HCT116 (cell line): ENCODE data around the gene TCTA. TPM values are rescaled to one million over a fixed set of nuclear protein-coding genes. Genes with fewer than 3 reads are reported as not detected.
A peak's percentile ranks its signal among the peaks of the same experiment; 100 is the strongest.

Source experiments
- ATAC-seq: fragments of 200-7000 bp; cut with Tn5 transposase; 2 replicates; pipeline ENCODE4 v1.9.1; 2020; ENCODE audit warnings: mild to moderate bottlenecking, moderate library complexity
- BruUV-seq: library from RNA; stranded (reverse); fragments of 400-500 nt; replicated peaks from 2 replicates; lab custom pipeline; 2021; lab: Mats Ljungman, UMichigan
- CTCF ChIA-PET: fragments of 300-600 bp; sonication (Branson Sonifier 250); formaldehyde crosslinking; loops from one replicate; lab custom pipeline; 2021; ENCODE audit warnings: antibody characterized with exemption; lab: Charles Lee
- POLR2A ChIA-PET: fragments of 300-600, 350-600 bp; sonication (Branson Sonifier 250); formaldehyde crosslinking; loops from one replicate; lab custom pipeline; 2021; ENCODE audit warnings: antibody characterized with exemption; lab: Charles Lee
- RAD21 ChIA-PET, 2 experiments: fragments of 300-600 bp; sonication (Branson Sonifier 250); formaldehyde crosslinking; loops; one replicate each; lab custom pipeline; 2023; ENCODE audit warnings: low total read pairs in 2 of 2; ENCODE audit not compliant: uncharacterized antibody in 2 of 2, unreplicated experiment in 2 of 2, low non-redundant PET in 1 of 2; lab: Charles Lee
- DNase-seq: peaks from one replicate; pipeline ENCODE4 v3.0.0-alpha.2; 2010; ENCODE audit warnings: low read depth, low spot score
- H2AFZ ChIP-seq: fragments of 200-600 bp; shearing (Covaris generic), sonication (generic); 2 replicates; pipeline ENCODE4 v1.6.1; 2017; ENCODE audit warnings: low read depth, mixed run types, mixed read lengths, antibody characterized with exemption, low read length; ENCODE audit not compliant: poor library complexity, severe bottlenecking
- H3K27ac ChIP-seq: 2 replicates; pipeline ENCODE4 v1.5.1; 2012; ENCODE audit warnings: low read depth, low read length
- H3K27me3 ChIP-seq: fragments of 200-600 bp; sonication (generic); 2 replicates; pipeline ENCODE4 v1.6.1; 2016; ENCODE audit warnings: mixed run types, low read length, mixed read lengths; ENCODE audit not compliant: insufficient read depth
- H3K36me3 ChIP-seq, 2 experiments: fragments of 200-500 bp in 1 of 2; fragments of 200-600 bp in 1 of 2; sonication (Bioruptor generic) in 1 of 2; sonication (generic) in 1 of 2; 2 replicates each; pipeline versions ENCODE4 v1.5.1 to v1.6.1; 2014 to 2016; ENCODE audit warnings: low read length in 2 of 2, inconsistent platforms in 1 of 2, mixed read lengths in 1 of 2, mixed run types in 1 of 2; ENCODE audit not compliant: insufficient read depth in 2 of 2, control insufficient read depth in 1 of 2
- H3K4me1 ChIP-seq, 2 experiments: fragments of 200-600 bp in 1 of 2; sonication (generic) in 1 of 2; 2 replicates each; pipeline versions ENCODE4 v1.5.1 to v1.6.1; 2012 to 2017; ENCODE audit warnings: low read length in 2 of 2, inconsistent platforms in 1 of 2, mild to moderate bottlenecking in 1 of 2, mixed read lengths in 1 of 2, mixed run types in 1 of 2, moderate library complexity in 1 of 2; ENCODE audit not compliant: insufficient read depth in 2 of 2, control insufficient read depth in 1 of 2
- H3K4me2 ChIP-seq: fragments of 200-600 bp; sonication (generic); 2 replicates; pipeline ENCODE4 v1.6.1; 2017; ENCODE audit warnings: mixed run types, low read length, mixed read lengths
- H3K4me3 ChIP-seq, 2 experiments: fragments of 200-600 bp in 1 of 2; sonication (generic) in 1 of 2; replicated peaks in 1 of 2; 2 replicates each; pipeline ENCODE4 v1.5.1; 2011 to 2016; ENCODE audit warnings: low read length in 2 of 2, control low read depth in 1 of 2, low read depth in 1 of 2, mild to moderate bottlenecking in 1 of 2, mixed read lengths in 1 of 2, mixed run types in 1 of 2
- H3K79me2 ChIP-seq: fragments of 200-600 bp; sonication (generic); 2 replicates; pipeline ENCODE4 v1.6.1; 2017; ENCODE audit warnings: mild to moderate bottlenecking, mixed run types, low read length, moderate library complexity, mixed read lengths; ENCODE audit not compliant: insufficient read depth
- H3K9ac ChIP-seq: fragments of 200-600 bp; sonication (generic); 2 replicates; pipeline ENCODE4 v1.6.1; 2016; ENCODE audit warnings: low read length, mixed read lengths
- H3K9me2 ChIP-seq: fragments of 200-600 bp; sonication (generic), shearing (Covaris generic); 2 replicates; pipeline ENCODE4 v1.6.1; 2017; ENCODE audit warnings: mixed run types, mild to moderate bottlenecking, moderate library complexity; ENCODE audit not compliant: insufficient read depth
- H3K9me3 ChIP-seq, 2 experiments: fragments of 200-500 bp in 1 of 2; fragments of 200-600 bp in 1 of 2; sonication (Bioruptor generic) in 1 of 2; sonication (generic) in 1 of 2; 2 replicates each; pipeline ENCODE4 v1.6.1; 2014 to 2017; ENCODE audit warnings: low read length in 2 of 2, mixed read lengths in 2 of 2, inconsistent platforms in 1 of 2, low read depth in 1 of 2, mild to moderate bottlenecking in 1 of 2, mixed run types in 1 of 2, moderate library complexity in 1 of 2; ENCODE audit not compliant: control insufficient read depth in 1 of 2, insufficient read depth in 1 of 2
- H4K20me1 ChIP-seq: fragments of 200-600 bp; sonication (generic), shearing (Covaris generic); 2 replicates; pipeline ENCODE4 v1.6.1; 2017; ENCODE audit warnings: mixed run types, mild to moderate bottlenecking, moderate library complexity; ENCODE audit not compliant: insufficient read depth
- ATF3 ChIP-seq: IDR thresholded peaks from 2 replicates; pipeline ENCODE4 v1.6.1; 2012
- CBX3 ChIP-seq: IDR thresholded peaks from 2 replicates; pipeline ENCODE4 v1.6.1; 2012; ENCODE audit warnings: low read depth
- CEBPB ChIP-seq: IDR thresholded peaks from 2 replicates; pipeline ENCODE4 v1.6.1; 2012; ENCODE audit warnings: low read depth
- CTCF ChIP-seq, 3 experiments: fragments of 200-600 bp in 1 of 3; sonication (generic) in 1 of 3; IDR thresholded peaks in 2 of 3; conservative IDR thresholded peaks in 1 of 3; 2 replicates each; pipeline ENCODE4 v1.5.1; 2012 to 2017; ENCODE audit warnings: low read depth in 2 of 3, low read length in 2 of 3, antibody characterized with exemption in 1 of 3, borderline replicate concordance in 1 of 3, control low read depth in 1 of 3, mild to moderate bottlenecking in 1 of 3, mixed read lengths in 1 of 3, mixed run types in 1 of 3, moderate library complexity in 1 of 3; ENCODE audit not compliant: insufficient read depth in 1 of 3
- ELF1 ChIP-seq: IDR thresholded peaks from 2 replicates; pipeline ENCODE4 v1.6.1; 2012; ENCODE audit warnings: low read depth, borderline replicate concordance
- EZH2 ChIP-seq: fragments of 200-600 bp; sonication (generic); IDR thresholded peaks from 2 replicates; pipeline ENCODE4 v1.6.1; 2017; ENCODE audit warnings: antibody characterized with exemption, mixed run types
- FOSL1 ChIP-seq: IDR thresholded peaks from 2 replicates; pipeline ENCODE4 v1.6.1; 2012; ENCODE audit warnings: low read depth
- JUND ChIP-seq: IDR thresholded peaks from 2 replicates; pipeline ENCODE4 v1.6.1; 2012
- POLR2A ChIP-seq: IDR thresholded peaks from 2 replicates; pipeline ENCODE4 v1.7.0; 2011; ENCODE audit warnings: borderline replicate concordance; ENCODE audit not compliant: insufficient read depth, insufficient read length; ENCODE audit errors: extremely low read depth
- RAD21 ChIP-seq: IDR thresholded peaks from 2 replicates; pipeline ENCODE4 v1.6.1; 2012; ENCODE audit warnings: low read depth, mild to moderate bottlenecking
- SP1 ChIP-seq: IDR thresholded peaks from 2 replicates; pipeline ENCODE4 v1.6.1; 2012; ENCODE audit warnings: low read depth
- SRF ChIP-seq: IDR thresholded peaks from 2 replicates; pipeline ENCODE4 v1.6.1; 2012; ENCODE audit warnings: low read depth
- ZBTB33 ChIP-seq: IDR thresholded peaks from 2 replicates; pipeline ENCODE4 v1.6.1; 2011; ENCODE audit warnings: mild to moderate bottlenecking, low read length, moderate library complexity; ENCODE audit not compliant: insufficient replicate concordance; ENCODE audit errors: extremely low read depth
- ZFX ChIP-seq: fragments of 450-650 bp; IDR thresholded peaks from 2 replicates; pipeline ENCODE4 v1.6.1; 2017
- intact Hi-C: fragments of 100-400 bp; cut with micrococcal nuclease; formaldehyde crosslinking; loops from 2 replicates; pipeline ENCODE4 v1.10.0; 2022
- total RNA-seq: library from RNA; stranded (reverse); gene quantifications from one replicate; pipeline ENCODE4 v1.2.1, GENCODE V29; 2021; ENCODE audit not compliant: unreplicated experiment

TCTA gene
- total RNA-seq, 1 experiment from 2014 or later = 11.9 TPM

- no peak for DNase-seq
- Histone ChIP-seq H3K4me2 (peak overlapping the region; percentile 40), H3K9ac (no peak overlapping the region), H3K9me2 (no peaks in the 10 kb centered on the region), H3K27me3 (no peaks in the 10 kb centered on the region), H3K79me2 (peaks cover 100% of the 10 kb centered on the region), H3K9me3 (no peaks in the 10 kb centered on the region), H4K20me1 (peaks cover 12% of the 10 kb centered on the region; the same call in 1 of the 2 replicates), H3K4me1 (peaks cover 28 to 34% of the 10 kb centered on the region in 2 experiments), H3K27ac (peak overlapping the region; percentile 45; the same call in 1 of the 2 replicates), H2AFZ (no peak overlapping the region), H3K4me3 (no peak overlapping the region), H3K36me3 (peaks cover 6 to 17% of the 10 kb centered on the region in 2 experiments; a peak in 3 of 4 replicates)
- TF ChIP-seq RAD21 (no peak), ATF3 (no peak), FOSL1 (no peak), ZBTB33 (no peak), SP1 (no peak), EZH2 (no peak), CBX3 (no peak), ELF1 (no peak), JUND (no peak), SRF (no peak), CTCF (IDR thresholded peaks at IDR 0.05 in 2 of 3, conservative IDR thresholded peaks at IDR 0.05 in 1 of 3; ENCODE audit: borderline replicate concordance in 1 of 3, insufficient read depth in 1 of 3, low read depth in 2 of 3, low read length in 2 of 3) (no peak), CEBPB (no peak), ZFX (no peak), POLR2A (no peak)
- POLR2A ChIA-PET = interaction anchor here (0.7 kb wide), 1 partner anchor 19 kb away, joined by 4 read pairs; no protein-coding TSS in a partner anchor
- intact Hi-C loops = no loop called here
- ATAC-seq = peak; percentile 73
- CTCF ChIA-PET = no interaction called here
- no TSS peak for BruUV-seq
- RAD21 ChIA-PET = no interaction called here
Measured at GRCh38 chr3:49378249-49378895, 33.9 kb upstream of the TCTA start.
